Hematopoietic multipotent progenitor cell treated with erythropoietin and hydrocortisone succinate and interleukin-3 and kit ligand, for 8 days (in vitro differentiated cells): ENCODE data around the gene TCAIM.
"Not testable (repeated sequence)": the region's sequence is repeated elsewhere in the genome, so short reads cannot be mapped to it uniquely, and the experiment has no call there.

Experiments
- DNase-seq: peaks from one replicate; pipeline ENCODE4 v3.0.0-alpha.2; 2015

Gene TCAIM

GRCh38 chr3:44416031-44417030, 77.8 kb downstream of the TCAIM start:
- DNase-seq = no peak

- not testable (repeated sequence) for DNase-seq
These were observed 79.6 kb downstream of the TCAIM start for GRCh38 chr3:44418118-44418517.

- DNase-seq = no peak
These were observed 80.0 kb downstream of the TCAIM start for GRCh38 chr3:44418549-44418948.

GRCh38 chr3:44419116-44419922, 80.8 kb downstream of the TCAIM start:
- DNase-seq = no peak

GRCh38 chr3:44419923-44420650, 81.5 kb downstream of the TCAIM start:
- DNase-seq = no peak

GRCh38 chr3:44420676-44421075, 82.1 kb downstream of the TCAIM start:
- DNase-seq = no peak

- no peak for DNase-seq
These were observed 82.7 kb downstream of the TCAIM start for GRCh38 chr3:44421280-44421679.

GRCh38 chr3:44424758-44425157, 86.2 kb downstream of the TCAIM start:
- no peak for DNase-seq

GRCh38 chr3:44427683-44428082, 89.1 kb downstream of the TCAIM start:
- DNase-seq = no peak

GRCh38 chr3:44428910-44429309, 90.3 kb downstream of the TCAIM start:
- DNase-seq = no peak

GRCh38 chr3:44429459-44429858, 90.9 kb downstream of the TCAIM start:
- DNase-seq = no peak

- DNase-seq = no peak
These were observed 91.9 kb downstream of the TCAIM start for GRCh38 chr3:44430466-44430865.

- DNase-seq = no peak
These were observed 96.4 kb downstream of the TCAIM start for GRCh38 chr3:44434834-44435510.

GRCh38 chr3:44436181-44436580, 97.6 kb downstream of the TCAIM start:
- no peak for DNase-seq

- DNase-seq = no peak
These were observed 99.2 kb downstream of the TCAIM start for GRCh38 chr3:44437800-44438199.

GRCh38 chr3:44439499-44440295, 101.1 kb downstream of the TCAIM start:
- DNase-seq = peak; percentile 98

- peak; percentile 22 for DNase-seq
These were observed 104.2 kb downstream of the TCAIM start for GRCh38 chr3:44442596-44443309.

GRCh38 chr3:44444437-44444836, 105.9 kb downstream of the TCAIM start:
- DNase-seq = no peak

GRCh38 chr3:44444896-44445691, 106.5 kb downstream of the TCAIM start:
- no peak for DNase-seq

GRCh38 chr3:44445786-44446185, 107.2 kb downstream of the TCAIM start:
- DNase-seq = no peak
